ENCODE data around the gene KRTAP4-2.

- no peak for TF ChIP-seq CTCF (IDR thresholded peaks at IDR 0.05)
- no peak for TF ChIP-seq POLR2A (IDR thresholded peaks at IDR 0.05)
Measured at GRCh38 chr17:41211845-41212466, 33.9 kb upstream of the KRTAP4-2 start.

All from heart left ventricle (tissue), 13 donors.